Progenitor cell of endocrine pancreas (in vitro differentiated cells): ENCODE results near the gene PLCD3. TPM values are rescaled to one million over a fixed set of nuclear protein-coding genes. Genes with fewer than 3 reads are reported as not detected.

Source experiments
- DNase-seq: peaks from one replicate; pipeline ENCODE4 v3.0.0; 2021; ENCODE audit warnings: low spot score; ENCODE audit not compliant: unreplicated experiment
- H3K27ac Mint-ChIP-seq: 2 replicates; pipeline ENCODE4 v1.8.0; 2021; ENCODE audit warnings: mild to moderate bottlenecking, moderate library complexity, mixed read lengths
- H3K27me3 Mint-ChIP-seq: 2 replicates; pipeline ENCODE4 v1.8.0; 2021; ENCODE audit warnings: mixed read lengths
- H3K36me3 Mint-ChIP-seq: 2 replicates; pipeline ENCODE4 v1.8.0; 2022; ENCODE audit warnings: mixed read lengths; ENCODE audit not compliant: insufficient read depth
- H3K4me1 Mint-ChIP-seq: 2 replicates; pipeline ENCODE4 v1.8.0; 2021; ENCODE audit warnings: low read depth, mixed read lengths
- H3K4me3 Mint-ChIP-seq: 2 replicates; pipeline ENCODE4 v1.8.0; 2021; ENCODE audit warnings: low read depth, mild to moderate bottlenecking, moderate library complexity, mixed read lengths
- H3K9me3 Mint-ChIP-seq: 2 replicates; pipeline ENCODE4 v1.8.0; 2021; ENCODE audit warnings: low read depth, mixed read lengths
- total RNA-seq: library from RNA; stranded (reverse); gene quantifications from 2 replicates; pipeline ENCODE4 v1.2.1, GENCODE V29; 2021
- TF ChIP-seq, protein P1 (sequence below): fragments of 200-600 bp; sonication (generic); IDR thresholded peaks from one replicate; pipeline ENCODE4 v1.5.0; 2021; ENCODE audit warnings: antibody characterized with exemption, mild to moderate bottlenecking; ENCODE audit not compliant: unreplicated experiment

Gene PLCD3
- total RNA-seq, 1 donor from 2014 or later, result 26.7 TPM

DNA sequence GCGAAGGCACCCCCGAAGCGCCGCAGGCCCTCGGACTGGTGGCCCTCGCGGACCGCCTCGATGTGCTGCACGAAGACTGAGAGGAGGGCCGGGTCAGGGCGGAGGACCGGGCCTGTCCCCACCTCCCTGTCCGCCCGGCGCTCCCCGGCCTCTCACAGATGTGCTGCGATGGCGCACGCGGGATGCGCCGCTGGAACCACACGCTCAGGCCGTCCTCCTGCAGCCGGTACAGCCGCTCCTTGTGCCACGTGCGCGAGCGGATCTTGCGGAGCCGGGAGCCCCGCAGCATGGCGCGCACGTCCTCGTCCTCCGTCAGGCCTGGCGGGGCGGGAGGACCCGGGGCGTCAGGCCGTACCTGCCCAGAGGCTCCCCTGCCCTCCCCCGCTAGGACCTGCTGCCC lies 11.3 kb downstream of the PLCD3 start:
- Mint-ChIP-seq H3K27me3 (no peaks in the 10 kb centered on the region), H3K4me3 (no peak overlapping the region), H3K4me1 (peaks cover 12% of the 10 kb centered on the region), H3K27ac (no peak overlapping the region), H3K36me3 (no peaks in the 10 kb centered on the region), H3K9me3 (no peaks in the 10 kb centered on the region)
- TF ChIP-seq, protein P1, sequence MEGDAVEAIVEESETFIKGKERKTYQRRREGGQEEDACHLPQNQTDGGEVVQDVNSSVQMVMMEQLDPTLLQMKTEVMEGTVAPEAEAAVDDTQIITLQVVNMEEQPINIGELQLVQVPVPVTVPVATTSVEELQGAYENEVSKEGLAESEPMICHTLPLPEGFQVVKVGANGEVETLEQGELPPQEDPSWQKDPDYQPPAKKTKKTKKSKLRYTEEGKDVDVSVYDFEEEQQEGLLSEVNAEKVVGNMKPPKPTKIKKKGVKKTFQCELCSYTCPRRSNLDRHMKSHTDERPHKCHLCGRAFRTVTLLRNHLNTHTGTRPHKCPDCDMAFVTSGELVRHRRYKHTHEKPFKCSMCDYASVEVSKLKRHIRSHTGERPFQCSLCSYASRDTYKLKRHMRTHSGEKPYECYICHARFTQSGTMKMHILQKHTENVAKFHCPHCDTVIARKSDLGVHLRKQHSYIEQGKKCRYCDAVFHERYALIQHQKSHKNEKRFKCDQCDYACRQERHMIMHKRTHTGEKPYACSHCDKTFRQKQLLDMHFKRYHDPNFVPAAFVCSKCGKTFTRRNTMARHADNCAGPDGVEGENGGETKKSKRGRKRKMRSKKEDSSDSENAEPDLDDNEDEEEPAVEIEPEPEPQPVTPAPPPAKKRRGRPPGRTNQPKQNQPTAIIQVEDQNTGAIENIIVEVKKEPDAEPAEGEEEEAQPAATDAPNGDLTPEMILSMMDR, result no peak
- DNase-seq, result no peak

GRCh38 chr17:45120558-45120957 lies 11.8 kb downstream of the PLCD3 start:
- H3K4me3 Mint-ChIP-seq, result no peak overlapping the region
- peaks cover 12% of the 10 kb centered on the region for H3K4me1 Mint-ChIP-seq
- H3K27me3 Mint-ChIP-seq, result no peaks in the 10 kb centered on the region
- H3K27ac Mint-ChIP-seq, result no peak overlapping the region
- DNase-seq, result no peak
- H3K9me3 Mint-ChIP-seq, result no peaks in the 10 kb centered on the region
- no peaks in the 10 kb centered on the region for H3K36me3 Mint-ChIP-seq
- TF ChIP-seq, protein P1, result no peak

DNA sequence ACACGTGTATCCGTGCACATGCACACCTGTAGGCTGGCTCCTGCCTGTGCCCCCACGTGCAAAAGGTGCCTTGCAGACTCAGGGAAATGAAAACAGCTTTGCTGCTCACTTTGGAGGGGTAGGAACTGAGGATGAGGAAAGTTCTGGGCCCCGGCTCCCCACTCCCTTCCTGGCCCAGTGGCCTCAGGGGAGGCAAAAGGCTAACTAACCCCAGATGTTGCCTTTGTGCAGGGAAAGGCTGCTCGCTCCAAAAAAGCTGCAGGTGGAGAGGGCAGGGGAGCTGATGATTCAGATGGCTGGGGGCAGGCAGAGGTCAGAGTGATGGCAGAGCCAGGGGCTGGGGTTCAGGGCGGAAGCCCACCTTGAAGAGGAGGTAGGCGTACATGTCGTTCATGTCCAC lies 12.4 kb downstream of the PLCD3 start:
- no peaks in the 10 kb centered on the region for H3K36me3 Mint-ChIP-seq

GRCh38 chr17:45118691-45119090 lies 13.6 kb downstream of the PLCD3 start:
- H3K4me3 Mint-ChIP-seq, result no peak overlapping the region
- peaks cover 11% of the 10 kb centered on the region for H3K4me1 Mint-ChIP-seq
- H3K27ac Mint-ChIP-seq, result no peak overlapping the region
- TF ChIP-seq, protein P1, result no peak
- H3K36me3 Mint-ChIP-seq, result no peaks in the 10 kb centered on the region
- H3K27me3 Mint-ChIP-seq, result no peaks in the 10 kb centered on the region
- no peaks in the 10 kb centered on the region for H3K9me3 Mint-ChIP-seq
- DNase-seq, result no peak

More for the DNA sequence above, 12.4 kb downstream of the PLCD3 start:
- H3K9me3 Mint-ChIP-seq, result no peaks in the 10 kb centered on the region
- TF ChIP-seq, protein P1, result no peak
- DNase-seq, result no peak
- no peaks in the 10 kb centered on the region for H3K27me3 Mint-ChIP-seq
- H3K27ac Mint-ChIP-seq, result no peak overlapping the region
- no peak overlapping the region for H3K4me3 Mint-ChIP-seq
- H3K4me1 Mint-ChIP-seq, result peaks cover 12% of the 10 kb centered on the region

DNA sequence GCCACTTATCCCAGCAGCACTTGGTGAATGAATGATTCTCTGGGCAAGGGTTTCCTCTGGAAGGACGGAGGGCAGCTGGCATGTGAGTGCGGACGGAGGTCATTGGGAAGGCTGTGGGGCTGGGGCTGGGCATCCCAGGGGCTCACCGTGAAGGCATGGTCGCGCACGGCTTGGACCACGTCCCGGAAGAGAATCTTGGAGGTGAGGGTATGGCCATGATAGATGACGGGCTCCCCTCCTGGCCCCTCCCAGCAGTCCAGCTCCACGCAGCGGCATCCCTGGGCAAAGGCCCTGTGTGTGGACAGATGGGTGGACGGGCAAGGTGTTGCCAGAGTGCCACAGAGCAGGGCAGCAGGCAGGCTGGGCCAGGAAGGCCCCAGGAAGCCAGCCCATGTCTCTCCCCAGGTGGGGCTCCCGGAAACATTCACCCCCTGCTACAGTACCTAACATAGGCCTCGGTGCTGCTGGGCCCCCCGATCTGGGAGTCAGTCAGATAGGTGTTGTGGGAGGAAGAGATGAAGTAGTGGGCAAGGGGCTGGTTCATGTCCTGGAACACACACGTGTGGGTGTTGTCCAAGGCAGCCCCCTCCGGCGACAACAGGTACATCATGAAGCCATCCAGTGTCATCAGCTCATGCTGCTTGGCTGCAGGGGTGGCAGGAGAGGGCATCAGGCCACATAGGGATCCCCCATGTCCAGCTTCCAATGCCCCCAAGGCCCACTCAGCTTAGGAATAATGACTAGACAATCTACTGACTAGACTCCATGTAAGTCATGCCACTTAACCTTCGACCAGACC lies 14.3 kb downstream of the PLCD3 start:
- H3K4me3 Mint-ChIP-seq, result no peak overlapping the region
- TF ChIP-seq, protein P1, result no peak
- H3K36me3 Mint-ChIP-seq, result no peaks in the 10 kb centered on the region

More for the DNA sequence above, 14.3 kb downstream of the PLCD3 start:
- Mint-ChIP-seq H3K4me1 (peaks cover 7% of the 10 kb centered on the region), H3K27me3 (no peaks in the 10 kb centered on the region), H3K27ac (no peak overlapping the region), H3K9me3 (no peaks in the 10 kb centered on the region)
- no peak for DNase-seq
